CMK (cell line): Measurements from ENCODE around the gene MOXD1.
"Not testable (repeated sequence)": the region's sequence is repeated elsewhere in the genome, so short reads cannot be mapped to it uniquely, and the experiment has no call there.

Experiments used
- DNase-seq: peaks from one replicate; pipeline ENCODE4 v3.0.0-alpha.2; 2010; ENCODE audit warnings: low read depth

MOXD1 gene

GRCh38 chr6:132354517-132355167, 46.6 kb downstream of the MOXD1 start:
- DNase-seq = peak; percentile 46

DNA sequence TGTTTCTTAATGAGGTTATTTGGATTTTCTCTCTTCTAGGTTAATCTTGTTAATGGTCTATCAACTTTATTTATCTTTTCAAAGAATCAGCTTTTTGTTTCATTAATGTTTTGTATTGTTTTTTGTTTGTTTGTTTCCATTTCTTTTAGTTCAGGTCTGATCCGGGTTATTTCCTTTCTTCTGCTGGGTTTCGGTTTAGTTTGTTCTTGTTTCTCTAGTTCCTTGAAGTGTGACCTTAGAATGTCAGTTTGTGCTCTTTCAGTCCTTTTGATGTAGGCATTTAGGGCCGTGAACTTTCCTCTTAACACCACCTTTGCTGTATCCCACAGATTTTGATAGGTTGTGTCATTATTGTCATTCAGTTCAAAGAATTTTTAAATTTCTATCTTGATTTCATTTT, 49.3 kb downstream of the MOXD1 start:
- DNase-seq = not testable (repeated sequence)

DNA sequence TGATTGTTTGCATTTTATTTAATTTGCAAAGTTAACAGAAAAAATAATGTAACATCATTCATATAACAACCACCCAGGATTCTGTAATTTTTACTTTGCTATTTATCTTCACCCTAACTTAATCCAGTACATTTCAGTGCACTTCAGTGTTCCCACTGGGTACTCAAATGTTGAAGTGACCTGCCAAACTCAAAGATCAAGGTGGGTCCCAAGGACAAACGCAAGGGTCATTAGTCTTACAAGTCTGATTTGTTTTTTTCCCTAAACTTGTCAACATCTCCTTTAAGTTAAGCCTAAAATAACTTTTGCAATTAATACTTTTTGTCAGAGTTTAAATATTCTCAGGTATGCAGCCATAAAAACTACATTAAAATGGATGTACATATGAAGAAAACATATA, 53.0 kb downstream of the MOXD1 start:
- DNase-seq = no peak

DNA sequence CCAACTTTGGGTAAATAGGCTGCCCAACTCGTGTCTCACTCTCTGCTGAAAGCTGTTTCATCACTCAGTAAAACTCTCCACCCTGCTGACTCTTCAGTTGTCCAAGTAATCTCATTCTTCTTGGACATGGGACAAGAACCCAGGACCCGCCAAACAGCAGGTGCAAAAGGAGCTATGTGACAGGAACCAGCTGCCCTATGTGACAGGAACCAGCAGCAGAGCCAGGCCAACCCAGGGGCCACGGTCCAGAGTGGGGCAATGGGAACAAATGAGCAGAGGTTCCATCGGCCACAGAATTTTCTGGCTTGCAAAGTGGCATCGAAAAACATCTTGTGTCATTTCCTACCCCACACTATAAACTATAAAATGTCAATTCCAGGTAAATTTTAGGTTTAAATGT, 56.5 kb downstream of the MOXD1 start:
- no peak for DNase-seq

- DNase-seq = no peak
Measured at GRCh38 chr6:132341646-132342045, 59.6 kb downstream of the MOXD1 start.

DNA sequence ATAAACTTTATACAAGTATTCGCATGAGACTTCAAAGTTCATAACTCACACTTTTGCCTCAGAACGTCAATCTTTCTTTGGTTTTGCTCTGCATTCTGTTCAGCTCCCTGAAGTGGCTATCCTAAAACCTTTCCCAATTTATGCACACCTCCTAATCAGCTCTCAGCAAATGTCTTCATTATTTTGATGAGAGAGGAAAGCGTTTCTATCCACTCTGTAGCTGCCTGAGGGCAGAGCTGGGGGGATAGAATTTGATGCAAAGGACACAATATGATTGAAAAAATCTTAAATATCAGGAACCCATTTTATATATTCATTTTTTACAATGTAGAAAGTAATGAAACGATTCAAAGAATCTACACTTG, 66.8 kb downstream of the MOXD1 start:
- DNase-seq = no peak

- no peak for DNase-seq
Measured at GRCh38 chr6:132333639-132334520, 67.4 kb downstream of the MOXD1 start.

DNA sequence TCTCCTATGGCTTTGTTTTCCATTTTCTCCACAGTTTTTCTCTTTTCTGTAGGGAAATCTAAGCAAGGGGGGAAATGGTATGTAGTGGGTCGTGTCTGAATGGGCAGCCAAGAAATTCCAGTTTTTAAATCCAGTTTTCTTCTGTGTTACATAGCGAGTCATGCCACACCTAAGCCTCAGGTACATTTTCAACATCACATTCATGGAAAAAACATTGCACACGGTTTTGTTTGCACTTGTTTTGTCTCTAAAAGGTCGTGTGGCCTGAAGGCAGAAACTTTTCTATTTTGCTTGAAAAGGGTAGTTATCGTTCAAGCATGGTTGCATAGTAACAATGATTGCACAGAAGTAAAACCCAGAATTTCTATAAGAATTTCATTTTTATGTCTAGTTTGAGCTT, 70.5 kb downstream of the MOXD1 start:
- no peak for DNase-seq

- DNase-seq = no peak
Measured at GRCh38 chr6:132322398-132322797, 78.9 kb downstream of the MOXD1 start.

DNA sequence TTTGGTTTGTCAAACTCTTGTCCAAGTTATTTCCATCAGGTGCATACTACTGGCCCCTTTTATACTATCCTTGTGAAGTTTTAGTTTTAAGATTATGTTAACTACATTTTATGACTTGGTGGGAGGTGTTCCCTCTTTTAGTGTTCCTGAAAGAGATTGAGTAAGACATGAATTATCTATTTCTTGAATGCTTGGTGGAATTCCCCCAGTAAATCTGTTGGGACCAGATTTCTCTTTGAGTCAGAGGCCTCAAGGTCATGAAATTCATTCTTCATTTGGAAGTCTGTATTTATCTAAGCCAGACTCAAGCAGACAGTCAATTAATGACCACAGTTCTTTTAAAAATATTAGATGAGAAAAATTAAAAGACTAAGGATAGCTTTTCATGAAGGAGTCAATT, 81.3 kb downstream of the MOXD1 start:
- no peak for DNase-seq

- no peak for DNase-seq
Measured at GRCh38 chr6:132316970-132317369, 84.3 kb downstream of the MOXD1 start.

- no peak for DNase-seq
Measured at GRCh38 chr6:132314432-132314831, 86.8 kb downstream of the MOXD1 start.

- DNase-seq = no peak
Measured at GRCh38 chr6:132310921-132311320, 90.4 kb downstream of the MOXD1 start.

GRCh38 chr6:132310151-132310550, 91.1 kb downstream of the MOXD1 start:
- not testable (repeated sequence) for DNase-seq

GRCh38 chr6:132304891-132305305, 96.4 kb downstream of the MOXD1 start:
- no peak for DNase-seq

DNA sequence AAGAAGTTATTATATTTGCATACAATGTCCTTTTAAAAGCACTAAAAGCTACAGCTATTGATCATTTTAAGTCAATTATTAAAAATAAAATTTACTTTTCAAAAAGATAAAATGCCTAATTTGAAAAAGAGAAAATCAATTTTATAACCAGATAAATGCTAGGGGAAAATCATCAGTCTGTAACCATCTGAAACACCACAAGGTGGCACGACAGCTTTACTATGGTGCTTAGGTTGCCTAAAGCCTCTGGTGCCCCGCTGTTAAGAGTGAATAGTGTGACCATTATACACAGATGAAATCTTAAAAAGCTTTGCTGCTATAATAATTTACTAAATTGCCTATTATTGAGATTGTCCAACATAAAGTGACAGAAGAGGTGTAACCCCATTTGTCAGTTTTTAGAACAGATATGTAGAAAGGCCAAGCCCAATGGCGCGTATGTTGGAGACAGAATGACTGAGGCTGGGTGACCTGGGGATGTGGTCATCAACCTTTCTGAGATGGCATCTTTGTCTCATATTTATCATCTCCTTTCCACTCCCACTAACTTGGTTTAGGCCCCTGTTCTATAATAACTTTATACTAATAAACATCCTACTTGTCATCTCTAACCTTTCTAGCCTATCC, 100.8 kb downstream of the MOXD1 start:
- no peak for DNase-seq

- DNase-seq = no peak
Measured at GRCh38 chr6:132298344-132298949, 102.8 kb downstream of the MOXD1 start.

- no peak for DNase-seq
Measured at GRCh38 chr6:132289756-132290155, 111.5 kb downstream of the MOXD1 start.

DNA sequence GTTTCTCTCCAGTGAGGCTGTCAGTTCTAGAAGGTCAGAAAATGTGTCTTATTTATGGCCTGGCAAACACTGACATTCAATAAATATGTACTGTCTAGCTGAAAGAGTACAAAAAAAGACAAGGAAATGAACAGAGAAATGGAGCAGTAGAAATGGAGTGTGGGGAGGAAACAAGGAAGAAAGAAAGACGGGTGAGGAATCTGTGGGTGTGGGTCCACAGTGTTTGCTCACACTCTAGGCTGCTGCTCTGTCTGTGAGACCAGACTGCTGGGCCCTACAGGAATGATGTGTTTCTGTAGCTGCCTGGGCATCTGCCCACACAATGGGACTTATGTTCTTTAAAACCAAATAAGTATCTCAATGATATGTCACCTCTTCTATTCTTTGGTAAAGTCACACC, 114.2 kb downstream of the MOXD1 start:
- no peak for DNase-seq

- no peak for DNase-seq
Measured at GRCh38 chr6:132286298-132287019, 114.8 kb downstream of the MOXD1 start.

GRCh38 chr6:132285004-132285780, 116.1 kb downstream of the MOXD1 start:
- no peak for DNase-seq
